NT2/D1 (cell line): ENCODE data around the gene PKNOX2.

Source experiments
- SUZ12 ChIP-seq: IDR thresholded peaks from 2 replicates; pipeline ENCODE4 v1.6.1; 2011; ENCODE audit not compliant: insufficient read length, insufficient read depth; ENCODE audit errors: extremely low read depth
- YY1 ChIP-seq: IDR thresholded peaks from 2 replicates; pipeline ENCODE4 v1.6.1; 2011; ENCODE audit not compliant: insufficient read length, insufficient read depth
- ZNF274 ChIP-seq: IDR thresholded peaks from 2 replicates; pipeline ENCODE4 v1.6.1; 2011; ENCODE audit warnings: mild to moderate bottlenecking, low read depth, low read length

GRCh38 chr11:125303186-125303585 is 138.6 kb downstream of the PKNOX2 start:
- TF ChIP-seq ZNF274 (no peak), YY1 (no peak), SUZ12 (no peak)
